ENCODE measurements around the gene TRAF6. TPM values are rescaled to one million over a fixed set of nuclear protein-coding genes. Genes with fewer than 3 reads are reported as not detected.
A peak's percentile ranks its signal among the peaks of the same experiment; 100 is the strongest.
"Not testable (repeated sequence)": the region's sequence is repeated elsewhere in the genome, so short reads cannot be mapped to it uniquely, and the experiment has no call there.

Gene TRAF6
- total RNA-seq, 4 donors from 2014 or later, result 7.8 to 12.2 (median 7.9) TPM

GRCh38 chr11:36512016-36512415 is 1.9 kb upstream of the TRAF6 start:
- WGBS, 2 donors, result 63% methylated on average over 5 of the region's 5 CpGs
- TF ChIP-seq POLR2A (IDR thresholded peaks at IDR 0.05) (no peak), CTCF (IDR thresholded peaks at IDR 0.05) (no peak)
- H3K27me3 ChIP-seq, result no peaks in the 10 kb centered on the region

GRCh38 chr11:36511062-36511461 is 990 bp upstream of the TRAF6 start:
- Histone ChIP-seq H3K4me1 (peaks cover 0 to 35% (median 7%) of the 10 kb centered on the region in 3 donors), H3K27ac (peak overlapping the region in 2 of 4 donors; percentile 90 to 99)
- H3K36me3 ChIP-seq; H3K4me3 ChIP-seq; DNase-seq; intact Hi-C loops (cut with DNase I); H3K9me3 ChIP-seq; H3K27me3 ChIP-seq: not testable (repeated sequence)
- WGBS, 2 donors, result 52 to 68% methylated on average over 2 of the region's 2 CpGs

More at GRCh38 chr11:36512016-36512415, 1.9 kb upstream of the TRAF6 start:
- no peak overlapping the region for H3K4me3 ChIP-seq
- peaks cover 0 to 8% (median 0%) of the 10 kb centered on the region in 3 donors for H3K9me3 ChIP-seq
- no peak for DNase-seq
- H3K4me1 ChIP-seq, result peaks cover 0 to 26% (median 7%) of the 10 kb centered on the region in 3 donors
- intact Hi-C loops (cut with DNase I), result no loop called here
- H3K36me3 ChIP-seq, result no peaks in the 10 kb centered on the region
- no peak overlapping the region for H3K27ac ChIP-seq

- H3K27ac ChIP-seq, result peak overlapping the region; percentile 90 to 99 (median 96)
- no peak for DNase-seq
- intact Hi-C loops (cut with DNase I), result no loop called here
- no peak for TF ChIP-seq POLR2A (IDR thresholded peaks at IDR 0.05)
- no peak for TF ChIP-seq CTCF (IDR thresholded peaks at IDR 0.05)
- H3K36me3 ChIP-seq, result no peaks in the 10 kb centered on the region
- H3K4me3 ChIP-seq, result peak overlapping the region; percentile 68 to 99 (median 94)
- H3K4me1 ChIP-seq, result peaks cover 0 to 40% (median 7%) of the 10 kb centered on the region in 3 donors
- H3K27me3 ChIP-seq, result no peaks in the 10 kb centered on the region
- peaks cover 0 to 8% (median 0%) of the 10 kb centered on the region in 3 donors for H3K9me3 ChIP-seq
- WGBS, 2 donors, result 3 to 5% methylated on average over 8 of the region's 8 CpGs
Measured at GRCh38 chr11:36510594-36510942, 496 bp upstream of the TRAF6 start.

DNA sequence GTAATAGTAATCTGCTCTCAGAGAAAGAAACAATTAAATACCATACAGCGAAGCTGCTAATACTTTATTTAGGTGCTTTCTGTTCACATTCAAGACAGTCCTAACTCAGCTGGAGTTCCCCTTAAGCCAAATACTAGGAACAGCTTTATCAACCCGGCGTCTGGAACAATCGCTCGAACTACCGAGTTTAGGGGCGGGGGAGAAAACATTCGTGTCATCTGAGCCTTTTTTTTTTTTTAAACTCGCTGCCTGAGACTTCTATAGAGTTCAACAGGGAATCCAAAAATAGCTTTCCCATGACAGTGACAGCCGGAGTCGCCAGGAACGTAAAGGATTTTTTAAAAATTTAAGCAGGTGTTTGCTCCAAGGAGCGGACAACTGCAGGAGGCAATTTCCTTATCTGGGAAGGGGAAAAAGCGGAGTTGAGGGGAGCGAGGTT is 852 bp downstream of the TRAF6 start:
- Histone ChIP-seq H3K27me3 (no peaks in the 10 kb centered on the region), H3K9me3 (peaks cover 0 to 6% (median 0%) of the 10 kb centered on the region in 3 donors), H3K27ac (peak overlapping the region; percentile 90 to 99 (median 96)), H3K36me3 (peaks cover 0 to 2% (median 0%) of the 10 kb centered on the region in 3 donors), H3K4me3 (peak overlapping the region; percentile 68 to 99 (median 94)), H3K4me1 (peaks cover 0 to 41% (median 7%) of the 10 kb centered on the region in 3 donors)
- intact Hi-C loops (cut with DNase I), result no loop called here
- TF ChIP-seq POLR2A (IDR thresholded peaks at IDR 0.05) (no peak), CTCF (IDR thresholded peaks at IDR 0.05) (no peak)
- DNase-seq, result no peak
- 0 to 2% methylated on average over 15 of the region's 15 CpGs for WGBS, 2 donors

DNA sequence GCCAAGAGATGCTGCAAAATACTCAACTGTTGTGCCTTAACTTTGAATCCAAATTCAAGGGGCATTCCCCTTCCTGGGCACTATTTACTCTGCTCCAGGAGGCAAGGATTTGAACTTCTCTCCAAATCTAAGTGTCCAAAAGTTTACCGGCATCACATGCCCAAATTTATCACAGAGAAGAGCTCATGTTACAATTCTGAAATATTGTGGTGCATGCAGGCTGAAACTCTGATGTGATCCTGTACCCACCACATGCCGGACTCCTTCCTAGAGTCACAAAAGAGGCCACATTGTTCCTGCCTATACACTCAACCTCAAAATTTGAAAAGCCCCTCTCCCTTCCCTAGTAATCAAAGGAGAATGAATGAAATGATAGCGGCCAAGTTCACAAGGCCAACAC is 1.3 kb downstream of the TRAF6 start:
- WGBS, 2 donors, result 6 to 19% methylated on average over 3 of the region's 3 CpGs
- intact Hi-C loops (cut with DNase I), result no loop called here
- peaks cover 0 to 1% (median 0%) of the 10 kb centered on the region in 3 donors for H3K9me3 ChIP-seq
- no peaks in the 10 kb centered on the region for H3K27me3 ChIP-seq
- no peak for DNase-seq
- H3K4me3 ChIP-seq, result peak overlapping the region; percentile 68 to 99 (median 94)
- H3K4me1 ChIP-seq, result peaks cover 0 to 41% (median 7%) of the 10 kb centered on the region in 3 donors
- peaks cover 0 to 6% (median 0%) of the 10 kb centered on the region in 3 donors for H3K36me3 ChIP-seq
- H3K27ac ChIP-seq, result peak overlapping the region; percentile 90 to 99 (median 96)
- TF ChIP-seq CTCF (IDR thresholded peaks at IDR 0.05), result no peak
- no peak for TF ChIP-seq POLR2A (IDR thresholded peaks at IDR 0.05)
